SK-N-SH treated with all-trans-retinoic acid at 6 μM for 48 hours (cell line): ENCODE data around the gene POLDIP3.

Experiments used
- ATAC-seq: fragments of 200-7000 bp; cut with Tn5 transposase; 3 replicates; pipeline ENCODE4 v1.9.1; 2020; ENCODE audit warnings: mild to moderate bottlenecking, moderate library complexity
- ARNTL ChIP-seq: fragments of 450-650 bp; formaldehyde crosslinking; IDR thresholded peaks from 2 replicates; pipeline ENCODE4 v1.5.0; 2020; ENCODE audit warnings: low read depth, mild to moderate bottlenecking, moderate library complexity, borderline replicate concordance
- BACH2 ChIP-seq: fragments of 250-450 bp; sonication (Bioruptor Pico); IDR thresholded peaks from 2 replicates; pipeline ENCODE4 v1.9.0; 2021; ENCODE audit warnings: mild to moderate bottlenecking, borderline replicate concordance
- CSDC2 ChIP-seq: fragments of 250-450 bp; sonication (Bioruptor Pico); IDR thresholded peaks from 2 replicates; pipeline ENCODE4 v1.5.0; 2020; ENCODE audit warnings: mild to moderate bottlenecking, moderate library complexity
- CSRNP3 ChIP-seq: fragments of 250-450 bp; sonication (Bioruptor Pico); IDR thresholded peaks from 2 replicates; pipeline ENCODE4 v1.5.1; 2021; ENCODE audit warnings: mild to moderate bottlenecking, moderate library complexity
- GLIS3 ChIP-seq: fragments of 250-450 bp; sonication (Bioruptor Pico); IDR thresholded peaks from 2 replicates; pipeline ENCODE4 v1.5.0; 2020; ENCODE audit warnings: mild to moderate bottlenecking, moderate library complexity
- ISL1 ChIP-seq: fragments of 250-450 bp; sonication (Bioruptor Pico); IDR thresholded peaks from 2 replicates; pipeline ENCODE4 v2.1.2; 2022; ENCODE audit warnings: mild to moderate bottlenecking, moderate library complexity
- OSR1 ChIP-seq: fragments of 250-450 bp; sonication (Bioruptor Pico); IDR thresholded peaks from 2 replicates; pipeline ENCODE4 v1.8.0; 2022; ENCODE audit warnings: moderate library complexity, mild to moderate bottlenecking, inconsistent platforms
- POU6F1 ChIP-seq: fragments of 250-450 bp; sonication (Bioruptor Pico); IDR thresholded peaks from 2 replicates; pipeline ENCODE4 v1.8.0; 2021; ENCODE audit warnings: low read depth, mild to moderate bottlenecking, moderate library complexity, borderline replicate concordance
- PPARA ChIP-seq: fragments of 250-450 bp; sonication (Bioruptor Pico); IDR thresholded peaks from 2 replicates; pipeline ENCODE4 v1.5.0; 2020; ENCODE audit warnings: mild to moderate bottlenecking, borderline replicate concordance
- RARB ChIP-seq: fragments of 250-450 bp; sonication (Bioruptor Pico); IDR thresholded peaks from 2 replicates; pipeline ENCODE4 v1.8.0; 2021; ENCODE audit warnings: mild to moderate bottlenecking, moderate library complexity
- TCF4 ChIP-seq: fragments of 250-450 bp; sonication (Bioruptor Pico); IDR thresholded peaks from 2 replicates; pipeline ENCODE4 v1.8.0; 2021; ENCODE audit warnings: mild to moderate bottlenecking, moderate library complexity, borderline replicate concordance
- TOX ChIP-seq: fragments of 250-450 bp; sonication (Bioruptor Pico); IDR thresholded peaks from 2 replicates; pipeline ENCODE4 v1.8.0; 2021; ENCODE audit warnings: mild to moderate bottlenecking, moderate library complexity, borderline replicate concordance
- ZC3H10 ChIP-seq: fragments of 250-450 bp; sonication (Bioruptor Pico); IDR thresholded peaks from 2 replicates; pipeline ENCODE4 v1.5.1; 2021; ENCODE audit warnings: mild to moderate bottlenecking, moderate library complexity
- ZFP30 ChIP-seq: fragments of 450-650 bp; formaldehyde crosslinking; IDR thresholded peaks from 2 replicates; pipeline ENCODE4 v1.5.0; 2022; ENCODE audit warnings: mild to moderate bottlenecking, moderate library complexity
- ZNF565 ChIP-seq: fragments of 450-650 bp; formaldehyde crosslinking; conservative IDR thresholded peaks from 2 replicates; pipeline ENCODE4 v1.5.0; 2020; ENCODE audit warnings: low read depth, mild to moderate bottlenecking, moderate library complexity
- ZNF70 ChIP-seq: fragments of 450-650 bp; formaldehyde crosslinking; IDR thresholded peaks from 2 replicates; pipeline ENCODE4 v1.5.0; 2020; ENCODE audit warnings: mild to moderate bottlenecking, moderate library complexity
- ZNF8 ChIP-seq: fragments of 450-650 bp; formaldehyde crosslinking; IDR thresholded peaks from 2 replicates; pipeline ENCODE4 v1.5.0; 2020; ENCODE audit warnings: mild to moderate bottlenecking, moderate library complexity
- TF ChIP-seq, protein P1 (sequence below): fragments of 250-450 bp; sonication (Bioruptor Pico); IDR thresholded peaks from 2 replicates; pipeline ENCODE4 v1.5.1; 2020; ENCODE audit warnings: low read depth, mild to moderate bottlenecking, moderate library complexity
- TF ChIP-seq, protein P2 (sequence below): fragments of 250-450 bp; sonication (Bioruptor Pico); IDR thresholded peaks from 2 replicates; pipeline ENCODE4 v1.5.0; 2020; ENCODE audit warnings: mild to moderate bottlenecking, moderate library complexity
- TF ChIP-seq, protein P3 (sequence below): fragments of 250-450 bp; sonication (Bioruptor Pico); IDR thresholded peaks from 2 replicates; pipeline ENCODE4 v1.8.0; 2020; ENCODE audit warnings: mild to moderate bottlenecking, moderate library complexity, borderline replicate concordance

POLDIP3 gene

GRCh38 chr22:42649246-42650099 is 34.8 kb upstream of the POLDIP3 start, which contains the start of gene CYB5R3 (continued):
- TF ChIP-seq POU6F1 (CRISPR knock-in tag) (no peak), PPARA (CRISPR knock-in tag) (no peak), TCF4 (CRISPR knock-in tag) (no peak), ZFP30 (CRISPR knock-in tag) (no peak), RARB (CRISPR knock-in tag) (no peak)
- TF ChIP-seq, protein P1, sequence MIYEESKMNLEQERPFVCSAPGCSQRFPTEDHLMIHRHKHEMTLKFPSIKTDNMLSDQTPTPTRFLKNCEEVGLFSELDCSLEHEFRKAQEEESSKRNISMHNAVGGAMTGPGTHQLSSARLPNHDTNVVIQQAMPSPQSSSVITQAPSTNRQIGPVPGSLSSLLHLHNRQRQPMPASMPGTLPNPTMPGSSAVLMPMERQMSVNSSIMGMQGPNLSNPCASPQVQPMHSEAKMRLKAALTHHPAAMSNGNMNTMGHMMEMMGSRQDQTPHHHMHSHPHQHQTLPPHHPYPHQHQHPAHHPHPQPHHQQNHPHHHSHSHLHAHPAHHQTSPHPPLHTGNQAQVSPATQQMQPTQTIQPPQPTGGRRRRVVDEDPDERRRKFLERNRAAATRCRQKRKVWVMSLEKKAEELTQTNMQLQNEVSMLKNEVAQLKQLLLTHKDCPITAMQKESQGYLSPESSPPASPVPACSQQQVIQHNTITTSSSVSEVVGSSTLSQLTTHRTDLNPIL (CRISPR knock-in tag) = no peak
- TF ChIP-seq, all 23 proteins: peak for 0

DNA sequence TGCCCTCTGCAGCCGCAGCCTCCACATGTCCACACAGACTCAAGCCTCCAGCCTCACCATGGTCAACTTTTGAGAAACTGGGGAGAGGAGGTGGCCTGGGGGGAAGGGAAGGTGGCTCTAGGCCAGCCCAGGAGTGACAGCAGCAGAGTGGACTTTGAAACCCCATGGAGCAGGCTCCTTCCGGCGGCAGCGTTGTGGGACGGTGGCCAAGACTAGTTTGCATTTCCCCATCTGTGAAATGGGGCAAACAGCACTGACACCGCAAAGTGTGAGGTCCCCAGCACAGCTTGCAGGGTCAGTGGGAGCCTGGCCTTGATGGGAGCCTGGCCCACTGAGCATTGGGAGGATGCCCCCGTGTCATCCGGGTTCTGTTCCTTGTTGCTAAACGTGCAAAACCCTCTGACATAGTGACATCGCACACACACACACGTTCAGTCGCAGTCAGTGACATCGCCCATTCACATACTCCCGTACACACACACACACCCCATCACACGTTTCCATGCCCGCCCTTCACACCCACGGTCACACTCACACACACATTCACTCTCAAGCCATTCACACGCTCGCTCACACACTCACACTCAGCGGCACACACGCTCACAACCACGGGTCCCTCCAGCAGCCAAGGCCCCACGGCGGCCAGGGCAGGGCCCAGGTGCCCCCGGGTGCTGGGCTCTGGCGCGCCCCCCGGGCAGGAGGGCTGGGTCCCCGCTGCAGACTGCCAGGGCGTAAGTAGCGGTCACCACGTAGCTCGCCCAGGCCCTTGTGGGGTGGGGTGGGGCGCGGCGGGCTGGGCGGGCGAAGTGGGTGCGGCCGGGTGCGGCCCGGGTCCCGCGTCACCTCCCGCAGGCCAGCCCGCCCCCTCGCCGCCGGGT is 33.9 kb upstream of the POLDIP3 start:
- peak; percentile 43 for ATAC-seq
- no peak for TF ChIP-seq ZC3H10 (CRISPR knock-in tag)
- TF ChIP-seq TCF4 (CRISPR knock-in tag) = no peak
- TF ChIP-seq ZFP30 (CRISPR knock-in tag) = no peak
- TF ChIP-seq ZNF70 = no peak
- no peak for TF ChIP-seq GLIS3 (CRISPR knock-in tag)
- no peak for TF ChIP-seq OSR1 (CRISPR knock-in tag)
- TF ChIP-seq, protein P2, sequence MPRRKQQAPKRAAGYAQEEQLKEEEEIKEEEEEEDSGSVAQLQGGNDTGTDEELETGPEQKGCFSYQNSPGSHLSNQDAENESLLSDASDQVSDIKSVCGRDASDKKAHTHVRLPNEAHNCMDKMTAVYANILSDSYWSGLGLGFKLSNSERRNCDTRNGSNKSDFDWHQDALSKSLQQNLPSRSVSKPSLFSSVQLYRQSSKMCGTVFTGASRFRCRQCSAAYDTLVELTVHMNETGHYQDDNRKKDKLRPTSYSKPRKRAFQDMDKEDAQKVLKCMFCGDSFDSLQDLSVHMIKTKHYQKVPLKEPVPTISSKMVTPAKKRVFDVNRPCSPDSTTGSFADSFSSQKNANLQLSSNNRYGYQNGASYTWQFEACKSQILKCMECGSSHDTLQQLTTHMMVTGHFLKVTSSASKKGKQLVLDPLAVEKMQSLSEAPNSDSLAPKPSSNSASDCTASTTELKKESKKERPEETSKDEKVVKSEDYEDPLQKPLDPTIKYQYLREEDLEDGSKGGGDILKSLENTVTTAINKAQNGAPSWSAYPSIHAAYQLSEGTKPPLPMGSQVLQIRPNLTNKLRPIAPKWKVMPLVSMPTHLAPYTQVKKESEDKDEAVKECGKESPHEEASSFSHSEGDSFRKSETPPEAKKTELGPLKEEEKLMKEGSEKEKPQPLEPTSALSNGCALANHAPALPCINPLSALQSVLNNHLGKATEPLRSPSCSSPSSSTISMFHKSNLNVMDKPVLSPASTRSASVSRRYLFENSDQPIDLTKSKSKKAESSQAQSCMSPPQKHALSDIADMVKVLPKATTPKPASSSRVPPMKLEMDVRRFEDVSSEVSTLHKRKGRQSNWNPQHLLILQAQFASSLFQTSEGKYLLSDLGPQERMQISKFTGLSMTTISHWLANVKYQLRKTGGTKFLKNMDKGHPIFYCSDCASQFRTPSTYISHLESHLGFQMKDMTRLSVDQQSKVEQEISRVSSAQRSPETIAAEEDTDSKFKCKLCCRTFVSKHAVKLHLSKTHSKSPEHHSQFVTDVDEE = no peak
- TF ChIP-seq CSDC2 (CRISPR knock-in tag) = no peak
- no peak for TF ChIP-seq CSRNP3 (CRISPR knock-in tag)
- TF ChIP-seq ZNF565 (CRISPR knock-in tag) = no peak
- TF ChIP-seq BACH2 = no peak
- TF ChIP-seq, protein P1 (CRISPR knock-in tag) = no peak
- TF ChIP-seq ISL1 (CRISPR knock-in tag) = no peak
- TF ChIP-seq, protein P3, sequence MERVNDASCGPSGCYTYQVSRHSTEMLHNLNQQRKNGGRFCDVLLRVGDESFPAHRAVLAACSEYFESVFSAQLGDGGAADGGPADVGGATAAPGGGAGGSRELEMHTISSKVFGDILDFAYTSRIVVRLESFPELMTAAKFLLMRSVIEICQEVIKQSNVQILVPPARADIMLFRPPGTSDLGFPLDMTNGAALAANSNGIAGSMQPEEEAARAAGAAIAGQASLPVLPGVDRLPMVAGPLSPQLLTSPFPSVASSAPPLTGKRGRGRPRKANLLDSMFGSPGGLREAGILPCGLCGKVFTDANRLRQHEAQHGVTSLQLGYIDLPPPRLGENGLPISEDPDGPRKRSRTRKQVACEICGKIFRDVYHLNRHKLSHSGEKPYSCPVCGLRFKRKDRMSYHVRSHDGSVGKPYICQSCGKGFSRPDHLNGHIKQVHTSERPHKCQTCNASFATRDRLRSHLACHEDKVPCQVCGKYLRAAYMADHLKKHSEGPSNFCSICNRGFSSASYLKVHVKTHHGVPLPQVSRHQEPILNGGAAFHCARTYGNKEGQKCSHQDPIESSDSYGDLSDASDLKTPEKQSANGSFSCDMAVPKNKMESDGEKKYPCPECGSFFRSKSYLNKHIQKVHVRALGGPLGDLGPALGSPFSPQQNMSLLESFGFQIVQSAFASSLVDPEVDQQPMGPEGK (CRISPR knock-in tag) = no peak
- no peak for TF ChIP-seq RARB (CRISPR knock-in tag)
- no peak for TF ChIP-seq ZNF8 (CRISPR knock-in tag)
- no peak for TF ChIP-seq TOX (CRISPR knock-in tag)
- no peak for TF ChIP-seq ARNTL (CRISPR knock-in tag)
- no peak for TF ChIP-seq PPARA (CRISPR knock-in tag)
